Fibroblast of peridontal ligament (primary cell): Measurements from ENCODE around the gene LGALS3.

Experiments used
- DNase-seq: peaks from one replicate; pipeline ENCODE4 v3.0.0-alpha.2; 2010; ENCODE audit errors: extremely low read depth

LGALS3 gene

DNA sequence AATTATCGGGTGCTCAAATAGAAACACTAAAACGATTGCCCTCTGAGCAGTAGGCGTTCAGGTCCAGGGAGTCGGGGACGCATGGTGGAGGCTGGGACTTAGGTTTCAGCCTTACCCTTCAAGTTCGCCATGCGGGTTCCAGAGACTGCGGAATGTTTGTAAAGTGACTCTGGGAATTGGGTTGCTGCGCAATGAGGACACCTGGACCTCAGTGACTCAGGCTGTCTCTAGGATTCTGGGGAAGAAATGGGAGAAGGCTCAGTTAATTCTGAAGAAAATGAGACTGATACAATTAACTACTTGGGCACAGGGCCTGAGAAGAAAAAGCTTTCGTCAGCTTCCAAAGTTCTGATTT, 1.1 kb downstream of the LGALS3 start:
- peak; percentile 50 for DNase-seq

DNA sequence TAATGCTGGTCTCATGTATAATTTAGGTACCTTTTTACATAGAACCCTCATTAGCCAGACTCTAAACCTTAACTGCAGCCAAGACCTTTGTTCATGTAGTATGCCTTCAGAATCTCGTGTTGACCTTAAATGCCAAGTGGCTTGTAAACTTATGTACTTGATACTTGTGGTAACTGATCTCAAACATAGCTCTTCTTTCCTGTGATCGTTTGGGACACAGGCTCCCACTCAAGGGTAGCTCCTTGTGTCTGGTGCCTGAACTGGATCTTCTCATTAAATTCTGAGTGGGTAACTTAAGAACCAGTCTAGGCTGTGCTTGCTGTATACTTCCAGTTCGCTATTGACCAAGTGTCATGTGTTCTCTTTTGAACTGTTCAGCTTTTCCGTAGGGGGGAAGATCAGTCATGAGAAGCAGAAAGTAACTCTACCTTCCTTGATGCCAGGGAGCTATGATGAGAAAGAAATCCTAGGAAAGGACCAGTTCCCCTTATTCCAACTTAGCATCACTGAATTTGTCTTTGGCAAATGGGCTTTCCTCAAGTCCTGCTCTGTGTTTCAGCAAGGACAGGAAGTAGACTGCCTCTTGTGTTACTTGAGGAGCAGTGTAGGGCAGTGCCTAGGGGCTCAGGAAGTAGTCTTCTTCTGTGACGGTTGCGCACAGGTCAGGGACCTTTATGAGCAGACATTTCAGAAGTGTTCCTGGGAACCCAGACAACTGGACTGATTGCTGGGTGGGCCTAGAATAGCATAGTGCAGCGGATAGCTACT, 2.5 kb downstream of the LGALS3 start:
- DNase-seq = peak; percentile 42

DNA sequence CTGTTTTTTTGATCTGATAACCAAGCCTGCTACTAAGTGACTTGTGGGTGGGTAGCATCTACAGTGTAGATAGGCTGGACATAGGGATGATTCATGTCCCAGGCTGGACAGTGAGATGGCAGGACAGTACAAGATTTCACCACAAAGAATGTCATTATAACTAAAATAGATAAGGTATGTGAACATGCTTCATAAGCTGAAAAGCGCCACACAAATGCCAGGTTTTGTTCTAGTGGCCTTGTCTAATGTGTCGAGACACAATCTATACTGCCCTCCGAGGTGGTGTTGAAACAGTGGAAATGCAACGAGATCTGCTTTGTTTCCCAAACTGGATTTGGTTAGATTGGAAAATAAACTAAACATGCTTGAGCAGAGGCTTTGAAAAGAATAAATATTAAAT, 4.4 kb downstream of the LGALS3 start:
- peak; percentile 31 for DNase-seq

DNA sequence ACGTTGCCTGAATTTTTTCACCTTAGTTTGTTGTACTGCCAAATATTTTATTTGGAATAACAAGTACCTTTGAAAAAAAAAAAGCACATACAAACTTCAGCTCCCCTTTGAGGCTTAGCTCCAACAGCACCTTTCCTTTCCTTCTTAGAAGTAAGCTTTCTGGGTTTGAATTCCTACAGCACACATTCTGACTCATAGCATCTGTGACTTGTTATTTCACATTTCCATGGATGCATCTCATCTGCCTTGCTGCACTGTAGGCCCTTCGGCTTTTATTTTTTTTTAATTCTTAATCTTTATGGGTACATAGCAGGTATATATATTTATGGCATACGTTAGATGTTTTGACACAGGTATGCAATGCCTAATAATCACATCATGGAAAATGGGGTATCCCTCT, 7.2 kb downstream of the LGALS3 start:
- peak; percentile 78 for DNase-seq

DNA sequence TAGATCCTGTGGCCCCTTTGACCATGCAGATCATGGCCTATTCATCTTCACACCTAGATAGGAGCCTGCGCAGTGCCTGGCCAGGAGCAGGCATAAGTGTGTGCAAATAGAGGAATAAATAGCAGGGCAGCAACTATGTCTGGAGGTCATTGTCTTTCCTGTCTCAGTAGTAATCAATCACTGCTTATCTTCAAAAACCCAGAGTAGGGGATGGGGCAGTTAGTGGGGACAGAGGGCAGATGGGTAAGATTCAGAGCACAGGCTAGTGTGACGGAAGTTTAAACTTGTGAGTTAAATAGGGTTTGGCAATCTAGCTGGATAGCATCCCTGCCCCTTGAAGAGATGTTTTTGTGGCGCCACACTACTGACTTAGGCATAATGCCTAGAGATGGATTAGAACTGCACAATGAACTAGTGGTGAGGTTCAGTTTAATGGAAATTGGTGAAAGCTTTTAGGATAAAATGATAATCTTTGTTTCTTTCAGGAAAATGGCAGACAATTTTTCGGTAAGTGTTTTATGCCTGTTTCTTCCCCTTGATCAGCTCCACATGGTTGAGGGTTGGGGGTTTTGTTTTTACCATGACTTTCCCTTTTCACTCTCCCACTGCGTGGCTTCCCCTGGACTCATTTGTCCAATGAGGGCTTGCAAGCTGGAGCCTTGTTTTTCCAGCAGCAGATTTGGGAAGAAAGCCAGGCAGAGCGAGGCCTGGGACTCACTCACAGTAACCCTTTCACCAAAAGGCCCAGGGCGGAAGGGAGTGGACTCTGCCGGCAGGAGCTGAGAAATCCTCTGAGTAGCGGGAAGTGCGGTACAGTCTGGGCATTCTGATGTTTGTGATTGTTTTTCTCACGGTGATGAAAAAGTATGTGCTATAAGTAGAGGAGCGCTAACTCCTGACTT, 8.1 kb downstream of the LGALS3 start:
- DNase-seq = peak; percentile 92

DNA sequence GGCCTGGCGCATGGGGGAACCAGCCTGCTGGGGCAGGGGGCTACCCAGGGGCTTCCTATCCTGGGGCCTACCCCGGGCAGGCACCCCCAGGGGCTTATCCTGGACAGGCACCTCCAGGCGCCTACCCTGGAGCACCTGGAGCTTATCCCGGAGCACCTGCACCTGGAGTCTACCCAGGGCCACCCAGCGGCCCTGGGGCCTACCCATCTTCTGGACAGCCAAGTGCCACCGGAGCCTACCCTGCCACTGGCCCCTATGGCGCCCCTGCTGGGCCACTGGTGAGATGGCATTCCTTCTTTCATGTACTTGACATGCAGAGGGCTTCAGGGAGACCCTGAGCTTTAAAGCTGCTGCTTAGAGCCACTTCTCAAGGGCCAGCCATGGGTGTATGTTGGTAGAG, 9.0 kb downstream of the LGALS3 start:
- DNase-seq = no peak

DNA sequence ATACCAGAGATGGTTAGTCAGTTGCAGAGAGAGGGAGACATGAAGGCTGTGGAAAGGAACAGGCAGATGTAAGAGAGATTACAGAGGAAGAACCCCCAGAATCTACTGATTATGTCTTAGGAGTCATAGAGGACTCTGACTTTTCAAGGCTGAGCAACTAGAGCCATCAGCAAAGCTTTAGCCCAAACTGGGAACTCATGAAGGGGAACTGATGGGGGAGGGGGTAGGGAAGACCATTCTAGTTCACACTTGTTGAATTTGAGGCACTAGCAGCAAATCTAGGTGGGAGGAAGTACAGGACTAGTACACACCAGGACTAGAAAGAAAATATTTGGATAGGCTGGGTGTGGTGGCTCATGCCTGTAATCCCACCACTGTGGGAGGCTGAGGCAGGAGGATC, 10.1 kb downstream of the LGALS3 start:
- no peak for DNase-seq

DNA sequence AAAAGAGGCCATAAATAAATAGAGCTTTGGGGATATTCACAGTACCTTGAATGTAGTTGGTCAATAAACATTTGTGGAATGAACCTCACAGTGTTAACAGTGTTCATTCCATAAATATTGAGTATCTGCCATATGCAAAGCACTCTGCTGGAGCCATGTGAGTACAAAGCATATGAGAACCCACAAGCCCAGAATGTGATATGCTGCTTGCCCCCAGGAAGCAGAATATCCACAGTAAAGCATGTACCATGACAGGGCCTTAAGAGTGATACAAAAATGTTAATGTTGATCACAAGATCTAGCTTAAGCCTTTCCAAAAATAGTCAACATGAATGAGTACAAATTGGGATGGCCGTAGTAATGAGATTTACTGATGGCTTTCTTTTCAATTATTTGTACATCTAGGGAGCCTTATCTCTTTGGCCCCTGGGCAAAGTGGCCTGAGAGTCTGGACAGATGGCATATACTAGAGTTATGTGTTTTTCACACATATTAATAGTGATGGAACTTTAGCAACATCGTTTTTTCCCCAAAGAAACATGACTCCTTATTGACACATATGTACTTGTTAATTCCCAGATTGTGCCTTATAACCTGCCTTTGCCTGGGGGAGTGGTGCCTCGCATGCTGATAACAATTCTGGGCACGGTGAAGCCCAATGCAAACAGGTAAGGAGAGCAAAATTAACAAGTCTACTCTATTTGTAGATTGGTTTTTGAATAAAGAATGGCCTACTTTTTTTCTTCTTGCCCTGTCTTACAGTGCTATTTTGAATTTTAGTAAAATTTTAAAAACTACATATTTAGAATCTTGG, 10.9 kb downstream of the LGALS3 start:
- no peak for DNase-seq

DNA sequence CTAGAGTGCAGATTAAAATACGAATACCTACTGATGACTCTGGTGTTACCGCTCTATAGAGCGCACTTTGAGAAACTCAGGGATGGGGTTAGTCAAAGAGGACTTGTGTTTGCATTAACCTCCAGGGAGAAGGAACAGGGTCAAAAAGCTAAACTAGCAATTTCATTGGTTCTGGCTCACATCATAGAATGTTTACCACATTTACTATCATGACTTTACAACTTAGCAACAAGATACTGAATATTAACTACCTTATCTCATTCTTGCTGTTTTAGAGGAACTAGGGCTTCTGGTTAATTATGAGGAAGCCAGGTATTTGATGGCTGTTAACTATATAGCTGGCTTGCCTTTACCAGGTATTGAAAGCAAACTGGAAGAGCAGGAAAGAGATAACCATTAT, 12.8 kb downstream of the LGALS3 start:
- DNase-seq = no peak

DNA sequence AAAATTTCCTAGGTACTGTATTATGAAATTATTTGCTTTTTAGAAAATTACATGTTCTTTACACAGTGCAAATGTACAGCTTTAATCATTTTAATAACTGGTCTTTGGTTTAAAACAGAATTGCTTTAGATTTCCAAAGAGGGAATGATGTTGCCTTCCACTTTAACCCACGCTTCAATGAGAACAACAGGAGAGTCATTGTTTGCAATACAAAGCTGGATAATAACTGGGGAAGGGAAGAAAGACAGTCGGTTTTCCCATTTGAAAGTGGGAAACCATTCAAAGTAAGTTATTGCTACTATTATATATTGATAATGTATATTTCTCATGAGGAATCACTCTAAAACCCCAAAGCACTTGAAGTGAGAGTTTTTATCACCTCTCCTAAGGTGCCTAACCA, 13.4 kb downstream of the LGALS3 start:
- no peak for DNase-seq

DNA sequence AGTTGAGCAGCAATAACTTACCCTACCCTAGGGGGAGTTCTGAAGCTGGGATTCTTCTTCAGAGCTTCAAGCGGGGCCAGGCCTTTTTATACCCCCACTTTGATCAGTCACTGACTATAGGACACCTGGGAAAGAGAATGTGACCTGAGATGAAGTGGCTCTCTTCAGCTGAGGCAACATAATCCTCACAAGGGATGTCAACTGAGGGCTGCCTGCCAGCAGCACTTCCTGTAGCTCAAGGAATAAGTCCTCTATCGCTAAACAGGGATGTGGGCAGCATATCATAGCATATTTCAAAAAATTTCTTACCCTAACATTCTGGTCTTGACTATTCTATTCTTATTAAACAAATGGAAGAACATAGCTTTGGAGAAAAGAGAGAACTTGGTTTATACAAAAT, 17.4 kb downstream of the LGALS3 start:
- no peak for DNase-seq

DNA sequence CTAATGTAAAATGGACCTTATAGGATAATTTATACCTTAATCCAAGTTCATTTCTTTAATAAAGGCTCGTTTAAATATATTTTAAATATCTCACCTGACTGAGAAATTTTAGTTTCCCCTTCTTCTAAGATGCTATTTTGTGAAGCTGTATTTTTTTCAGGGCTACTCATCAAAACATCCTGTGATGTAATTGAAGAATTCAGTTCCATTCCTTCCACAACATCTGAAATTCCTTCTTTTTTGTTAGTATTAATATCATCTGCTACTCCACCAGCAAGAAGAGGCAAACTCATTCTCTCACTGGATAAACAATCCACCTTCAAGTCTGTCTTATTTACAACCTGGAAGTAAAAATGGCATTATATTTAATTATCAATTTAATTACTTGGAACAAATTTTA, 22.5 kb downstream of the LGALS3 start:
- peak; percentile 37 for DNase-seq

DNA sequence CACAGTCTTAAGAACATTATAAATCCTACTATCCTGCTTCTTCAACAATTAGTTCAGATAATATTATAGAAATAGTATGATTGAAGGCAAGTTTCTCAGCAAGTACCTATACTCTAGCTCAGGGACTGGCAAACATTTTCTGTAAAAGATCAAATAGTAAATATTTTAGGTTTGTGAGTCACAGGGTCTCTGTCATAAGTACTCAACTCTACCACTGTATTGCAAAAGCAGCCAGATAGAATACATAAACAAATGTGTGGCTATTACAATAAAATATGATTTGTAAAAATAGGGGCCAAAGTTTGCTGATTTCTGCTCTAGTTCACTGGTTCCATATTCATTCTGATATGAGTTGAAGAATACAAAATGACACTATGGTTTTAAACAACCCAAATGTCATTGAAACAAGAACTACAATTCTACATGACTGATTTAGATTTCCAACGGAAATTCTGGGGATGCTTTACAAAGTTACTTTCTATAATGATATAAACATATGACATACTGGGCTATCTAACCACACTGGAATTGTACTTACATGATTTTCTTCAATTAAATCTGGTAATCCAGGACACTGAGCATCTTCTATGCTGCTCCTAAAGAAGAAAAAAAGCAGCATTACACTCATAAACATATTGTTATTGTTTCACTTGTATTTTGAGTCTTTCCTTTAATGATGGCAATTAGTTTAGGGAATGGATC, 23.2 kb downstream of the LGALS3 start:
- peak; percentile 74 for DNase-seq

DNA sequence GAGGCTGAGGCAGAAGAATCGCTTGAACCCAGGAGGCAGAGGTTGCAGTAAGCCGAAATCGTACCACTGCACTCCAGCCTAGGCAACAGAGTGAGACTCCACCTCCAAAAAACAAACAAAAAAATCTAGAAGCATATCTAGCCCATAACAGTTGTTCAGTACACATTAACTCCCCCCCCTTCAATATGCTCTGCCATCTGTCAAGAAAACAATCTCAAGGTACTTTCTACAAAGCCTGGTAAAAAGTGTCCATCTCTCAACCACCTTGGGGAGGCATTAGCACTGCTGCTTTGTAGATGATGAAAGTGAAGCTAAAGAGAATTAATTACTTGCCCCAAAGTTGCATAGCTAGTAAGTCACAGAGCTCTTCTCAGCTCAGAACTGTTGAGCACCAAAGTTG, 24.9 kb downstream of the LGALS3 start:
- DNase-seq = no peak

DNA sequence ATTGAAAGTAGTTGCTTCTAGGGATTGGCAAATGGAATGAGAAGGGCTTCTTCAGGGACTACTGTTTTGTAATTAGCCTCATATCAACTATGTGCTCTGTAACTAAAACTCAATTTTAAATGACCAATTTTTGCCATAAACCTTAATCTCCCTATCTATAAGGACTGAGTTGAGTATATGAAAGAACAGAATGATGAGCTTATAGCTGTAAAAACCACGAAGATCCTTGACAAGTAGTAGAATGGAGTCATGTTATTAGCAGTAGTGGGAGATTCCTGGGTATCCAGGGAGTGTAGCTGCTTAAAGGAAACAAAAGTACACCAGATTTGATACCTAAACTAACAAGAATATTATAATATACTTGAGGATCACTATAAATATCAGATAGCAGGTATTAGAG, 28.0 kb downstream of the LGALS3 start:
- DNase-seq = no peak

DNA sequence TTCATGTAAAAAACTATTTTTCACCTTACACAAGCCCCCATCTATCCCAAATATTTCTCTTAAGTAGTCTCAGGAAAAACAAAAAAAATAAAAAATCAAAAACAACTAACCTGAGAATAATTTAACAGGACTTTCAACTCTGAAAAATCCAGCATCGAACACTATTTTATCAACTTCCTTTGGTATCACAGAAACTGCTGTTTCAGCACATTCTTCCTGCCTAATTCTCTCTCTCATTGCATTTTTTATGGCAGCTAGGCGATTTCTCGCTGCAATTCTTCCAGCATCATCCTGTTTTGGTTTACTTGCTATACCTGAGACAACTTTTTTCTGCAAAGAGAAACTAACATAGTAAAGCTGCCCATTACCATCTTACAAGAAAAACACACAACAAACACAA, 29.4 kb downstream of the LGALS3 start:
- no peak for DNase-seq

DNA sequence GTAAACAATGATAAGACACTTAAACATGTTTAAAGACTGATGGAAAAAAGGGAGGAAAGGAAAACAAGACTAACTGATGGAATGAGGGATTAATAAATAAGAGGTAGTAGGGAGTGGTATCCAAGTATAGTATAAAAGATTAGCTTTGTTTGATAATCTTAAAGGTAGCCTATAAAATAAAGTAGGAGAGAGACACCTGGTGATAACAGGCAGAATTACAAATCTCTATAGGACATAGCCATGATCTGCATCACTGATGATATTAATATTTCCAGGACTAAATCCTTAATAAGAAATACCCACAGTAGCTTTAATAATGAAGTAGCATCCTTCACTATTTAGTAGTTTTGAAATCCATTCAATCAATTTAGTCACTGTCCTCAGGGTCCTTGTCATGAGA, 31.9 kb downstream of the LGALS3 start:
- DNase-seq = peak; percentile 75

DNA sequence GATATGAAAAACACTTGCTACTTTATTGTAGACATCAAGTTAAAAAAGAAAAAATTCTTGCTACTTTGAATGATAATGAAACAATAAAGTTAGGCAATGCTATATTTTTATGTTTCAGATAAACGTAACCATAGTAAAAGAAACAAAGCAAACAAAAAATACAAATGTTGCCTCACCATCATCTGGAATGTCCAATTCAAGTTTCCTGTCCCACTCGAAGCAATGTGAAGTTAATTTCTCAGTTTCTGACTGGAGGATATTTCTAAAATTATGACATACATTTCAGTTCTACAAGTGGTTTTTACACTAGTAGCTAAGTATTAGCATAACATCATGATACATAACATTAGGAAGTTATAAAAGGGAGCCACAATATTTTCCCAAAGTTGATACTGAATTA, 41.5 kb downstream of the LGALS3 start:
- peak; percentile 28 for DNase-seq

DNA sequence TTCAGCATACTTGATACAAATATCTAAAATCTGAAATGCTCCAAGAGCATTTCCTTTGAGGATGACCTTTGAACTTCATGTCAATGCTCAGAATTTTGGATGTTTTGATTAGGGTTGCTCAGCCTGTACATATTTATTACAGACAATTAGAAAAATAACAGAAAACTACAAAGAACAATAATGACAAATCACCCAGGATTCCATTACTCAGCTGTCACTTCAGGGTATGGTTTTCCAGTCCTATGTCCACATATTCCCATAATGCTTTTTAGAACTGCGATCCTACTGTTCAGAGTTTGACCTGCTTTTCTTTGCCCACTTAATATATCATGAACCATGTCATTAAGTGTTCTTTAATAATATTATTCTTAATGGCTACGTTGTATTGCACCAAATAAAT, 51.0 kb downstream of the LGALS3 start:
- DNase-seq = no peak

DNA sequence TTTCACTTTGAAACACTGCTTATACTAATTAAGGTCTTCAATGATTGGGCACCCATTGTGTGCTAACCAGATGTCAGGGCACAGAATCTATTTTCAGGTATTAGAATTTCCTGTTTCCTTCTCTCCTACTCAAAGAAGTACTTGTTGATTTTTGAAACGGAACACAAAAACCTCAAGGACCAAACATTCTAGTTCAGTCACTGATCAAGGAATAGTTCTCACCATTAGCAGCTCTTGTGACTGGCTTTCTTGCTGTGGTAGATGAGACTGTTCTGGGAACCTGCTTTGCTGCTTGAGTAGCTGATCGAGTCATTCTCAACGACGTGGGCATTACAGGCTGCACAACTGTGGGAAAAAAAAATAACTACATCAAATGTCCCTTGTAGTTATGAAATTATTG, 51.4 kb downstream of the LGALS3 start:
- DNase-seq = peak; percentile 24

DNA sequence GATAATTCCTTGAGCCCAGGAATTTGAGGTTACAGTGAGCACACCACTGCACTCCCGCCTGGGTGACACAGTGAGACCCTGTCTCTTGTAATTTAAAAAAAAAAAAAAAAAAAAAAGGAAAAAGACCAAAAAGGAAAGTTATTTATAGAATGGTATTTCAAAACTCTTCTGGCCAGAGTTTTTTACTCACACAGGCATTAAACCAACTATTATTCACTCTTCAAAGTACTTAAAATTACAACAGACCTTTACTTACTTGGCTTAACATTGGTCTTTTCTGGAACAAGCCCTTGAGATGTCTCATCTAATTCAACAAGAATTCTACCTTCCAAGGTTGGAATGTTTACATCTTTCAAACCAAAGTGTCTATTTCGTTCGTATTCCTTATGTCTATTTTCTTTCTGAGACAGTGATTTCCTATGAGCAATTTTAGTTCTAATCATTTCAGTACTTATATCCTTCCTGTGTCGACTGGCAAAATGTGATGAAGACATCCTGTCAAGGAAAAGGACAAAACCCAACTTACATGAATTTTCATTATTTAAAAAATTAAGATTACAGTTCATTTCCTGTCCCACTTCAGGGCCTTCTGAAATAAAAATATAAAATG, 59.7 kb downstream of the LGALS3 start:
- DNase-seq = peak; percentile 34

DNA sequence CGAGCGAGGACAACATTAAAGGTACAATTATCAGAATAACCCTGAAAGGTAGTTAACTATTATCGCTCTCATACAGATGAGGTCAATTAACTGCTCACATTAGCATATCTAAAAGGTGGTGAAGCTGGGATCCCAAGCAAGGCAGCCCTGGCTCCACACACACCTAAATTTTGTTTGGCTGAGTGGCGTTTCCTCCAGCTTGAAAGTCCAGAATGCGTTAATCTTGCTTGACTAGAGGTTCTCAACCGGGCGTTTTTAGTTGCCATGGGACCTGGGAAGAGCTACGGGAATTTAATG, 61.8 kb downstream of the LGALS3 start:
- no peak for DNase-seq
